H1 (cell line): ENCODE measurements around the gene PARD3. TPM values are rescaled to one million over a fixed set of nuclear protein-coding genes. Genes with fewer than 3 reads are reported as not detected.

Source experiments
- CTCF ChIA-PET: fragments of 300-600 bp; sonication (Branson Sonifier 250); formaldehyde crosslinking; loops from one replicate; lab custom pipeline; 2021; ENCODE audit not compliant: partially characterized antibody; lab: Charles Lee
- POLR2A ChIA-PET: fragments of 300-600 bp; sonication (Branson Sonifier 250); formaldehyde crosslinking; loops from one replicate; lab custom pipeline; 2021; ENCODE audit warnings: inconsistent platforms; ENCODE audit not compliant: partially characterized antibody; lab: Charles Lee
- DNase-seq, 2 experiments: peaks; one replicate each; pipeline versions ENCODE4 v3.0.0 to v3.0.0-alpha.2; 2010 to 2022; ENCODE audit warnings: low spot score in 2 of 2, low read depth in 1 of 2, mixed read lengths in 1 of 2
- FAIRE-seq: peaks from 2 replicates; lab custom pipeline; 2011; peaks lifted over from hg19 to GRCh38; lab: Jason Lieb, UNC
- H2AFZ ChIP-seq: 2 replicates; pipeline ENCODE4 v1.8.1; 2012; ENCODE audit warnings: low read length, inconsistent platforms
- H2AK5ac ChIP-seq: 2 replicates; pipeline ENCODE4 v1.6.1; 2013; ENCODE audit warnings: low read depth, low read length
- H2BK120ac ChIP-seq: replicated peaks from 2 replicates; pipeline ENCODE3; 2013; ENCODE audit warnings: low read depth, low read length, inconsistent platforms
- H2BK12ac ChIP-seq: 2 replicates; pipeline ENCODE4 v1.6.1; 2013; ENCODE audit warnings: low read depth, low read length
- H2BK15ac ChIP-seq: 2 replicates; pipeline ENCODE4 v1.6.1; 2013; ENCODE audit warnings: low read length
- H2BK20ac ChIP-seq: 2 replicates; pipeline ENCODE4 v1.6.1; 2013; ENCODE audit warnings: low read length
- H2BK5ac ChIP-seq: 2 replicates; pipeline ENCODE4 v1.6.1; 2013; ENCODE audit warnings: low read depth, low read length
- H3K14ac ChIP-seq: 2 replicates; pipeline ENCODE4 v1.6.1; 2013; ENCODE audit warnings: inconsistent platforms; ENCODE audit not compliant: insufficient read length
- H3K18ac ChIP-seq: 2 replicates; pipeline ENCODE4 v1.6.1; 2013; ENCODE audit warnings: low read length; ENCODE audit errors: extremely low read depth
- H3K23ac ChIP-seq: 2 replicates; pipeline ENCODE4 v1.6.1; 2013; ENCODE audit warnings: inconsistent platforms; ENCODE audit not compliant: insufficient read length
- H3K23me2 ChIP-seq: 2 replicates; pipeline ENCODE4 v1.6.1; 2013; ENCODE audit warnings: low read depth, low read length
- H3K27ac ChIP-seq: 2 replicates; pipeline ENCODE4 v1.6.1; 2011; ENCODE audit warnings: low read depth, low read length, inconsistent platforms
- H3K27me3 ChIP-seq, 4 experiments: replicated peaks in 1 of 4; 1 replicate in 1 of 4; 2 replicates in 3 of 4; pipeline versions ENCODE4 v1.6.1 to v1.8.1; 2011 to 2013; ENCODE audit warnings: low read length in 3 of 4, mild to moderate bottlenecking in 3 of 4, inconsistent platforms in 2 of 4, mixed read lengths in 2 of 4, moderate library complexity in 1 of 4; ENCODE audit not compliant: control insufficient read depth in 3 of 4, insufficient read depth in 3 of 4; ENCODE audit errors: extremely low read depth in 1 of 4
- H3K36me3 ChIP-seq, 4 experiments: 2 replicates each; pipeline versions ENCODE4 v1.6.1 to v1.8.1; 2011 to 2013; ENCODE audit warnings: mild to moderate bottlenecking in 4 of 4, low read length in 3 of 4, moderate library complexity in 2 of 4, control low read depth in 1 of 4, inconsistent platforms in 1 of 4; ENCODE audit not compliant: insufficient read depth in 4 of 4, control insufficient read depth in 2 of 4
- H3K4ac ChIP-seq: replicated peaks from 2 replicates; pipeline ENCODE3; 2013; ENCODE audit warnings: low read length, low read depth, mixed read lengths, inconsistent platforms; ENCODE audit not compliant: insufficient read length
- H3K4me1 ChIP-seq, 4 experiments: replicated peaks in 1 of 4; 1 replicate in 1 of 4; 2 replicates in 3 of 4; pipeline versions ENCODE4 v1.6.1 to v1.8.1; 2011 to 2013; ENCODE audit warnings: low read length in 3 of 4, inconsistent platforms in 2 of 4, mixed read lengths in 1 of 4; ENCODE audit not compliant: insufficient read depth in 4 of 4, control insufficient read depth in 3 of 4
- H3K4me2 ChIP-seq, 2 experiments: 2 replicates each; pipeline versions ENCODE4 v1.6.1 to v1.8.1; 2011 to 2013; ENCODE audit warnings: low read depth in 2 of 2, low read length in 2 of 2, control low read depth in 1 of 2, inconsistent platforms in 1 of 2, mild to moderate bottlenecking in 1 of 2; ENCODE audit not compliant: insufficient read depth in 1 of 2
- H3K4me3 ChIP-seq, 4 experiments: fragments of 200-600, 300-600 bp in 1 of 4; sonication (generic), shearing (Covaris generic), sonication (Bioruptor Twin) in 1 of 4; 2 replicates each; pipeline versions ENCODE4 v1.5.1 to v1.8.1; 2011 to 2016; ENCODE audit warnings: low read length in 4 of 4, low read depth in 3 of 4, control low read depth in 2 of 4, inconsistent platforms in 2 of 4, mild to moderate bottlenecking in 2 of 4, mixed read lengths in 1 of 4, moderate library complexity in 1 of 4; ENCODE audit not compliant: insufficient read depth in 2 of 4; ENCODE audit errors: extremely low read depth in 1 of 4
- H3K56ac ChIP-seq: replicated peaks from 2 replicates; pipeline ENCODE3; 2013; ENCODE audit warnings: low read depth, mild to moderate bottlenecking, mixed read lengths, low read length, inconsistent platforms; ENCODE audit not compliant: insufficient read length
- H3K79me1 ChIP-seq: 2 replicates; pipeline ENCODE4 v1.6.1; 2013; ENCODE audit warnings: low read depth, low read length, control low read depth
- H3K79me2 ChIP-seq, 2 experiments: 2 replicates each; pipeline versions ENCODE4 v1.6.1 to v1.8.1; 2012 to 2013; ENCODE audit warnings: low read length in 2 of 2, mild to moderate bottlenecking in 2 of 2, inconsistent platforms in 1 of 2; ENCODE audit not compliant: insufficient read depth in 2 of 2, control insufficient read depth in 1 of 2
- H3K9ac ChIP-seq, 4 experiments: replicated peaks in 1 of 4; 1 replicate in 1 of 4; 2 replicates in 3 of 4; pipeline versions ENCODE4 v1.6.1 to v1.8.1; 2011 to 2013; ENCODE audit warnings: low read depth in 3 of 4, low read length in 3 of 4, control low read depth in 2 of 4, mild to moderate bottlenecking in 2 of 4, moderate library complexity in 2 of 4, inconsistent platforms in 1 of 4; ENCODE audit errors: extremely low read depth in 1 of 4
- H3K9me3 ChIP-seq, 2 experiments: 2 replicates each; pipeline versions ENCODE4 v1.6.1 to v1.8.1; 2012 to 2013; ENCODE audit warnings: mild to moderate bottlenecking in 2 of 2, moderate library complexity in 2 of 2, control low read depth in 1 of 2, inconsistent platforms in 1 of 2, low read depth in 1 of 2, low read length in 1 of 2, mixed read lengths in 1 of 2; ENCODE audit not compliant: insufficient read depth in 2 of 2
- H4K20me1 ChIP-seq, 2 experiments: replicated peaks in 1 of 2; 2 replicates each; pipeline versions ENCODE3 to v1.8.1; 2011 to 2013; ENCODE audit warnings: inconsistent platforms in 2 of 2, low read length in 2 of 2, mild to moderate bottlenecking in 1 of 2; ENCODE audit not compliant: insufficient read depth in 2 of 2, control insufficient read depth in 1 of 2
- H4K5ac ChIP-seq: 2 replicates; pipeline ENCODE4 v1.6.1; 2013; ENCODE audit warnings: low read length, low read depth, mixed read lengths, inconsistent platforms; ENCODE audit not compliant: insufficient read length
- H4K8ac ChIP-seq: 2 replicates; pipeline ENCODE4 v1.8.0; 2013; ENCODE audit warnings: mild to moderate bottlenecking, moderate library complexity, low read length, inconsistent platforms; ENCODE audit not compliant: insufficient read depth; ENCODE audit errors: extremely low read depth
- H4K91ac ChIP-seq: replicated peaks from 2 replicates; pipeline ENCODE3; 2013; ENCODE audit warnings: low read length, mixed read lengths, inconsistent platforms; ENCODE audit not compliant: insufficient read length
- BACH1 ChIP-seq: IDR thresholded peaks from 2 replicates; pipeline ENCODE4 v1.6.1; 2012; ENCODE audit warnings: low read length, improper control_type of control experiment
- BCL11A ChIP-seq, 2 experiments: IDR thresholded peaks; one replicate each; pipeline ENCODE4 v1.6.1; 2011; ENCODE audit warnings: low read depth in 2 of 2, low read length in 2 of 2, mild to moderate bottlenecking in 2 of 2
- CTBP2 ChIP-seq: IDR thresholded peaks from 2 replicates; pipeline ENCODE4 v1.7.0; 2011; ENCODE audit warnings: borderline replicate concordance, mild to moderate bottlenecking, moderate library complexity, mixed read lengths, low read length; ENCODE audit not compliant: insufficient read depth, insufficient read length
- FOSL1 ChIP-seq: IDR thresholded peaks from 2 replicates; pipeline ENCODE4 v1.6.1; 2011; ENCODE audit warnings: mild to moderate bottlenecking, low read depth, low read length, moderate library complexity; ENCODE audit not compliant: insufficient read depth
- MAFK ChIP-seq: IDR thresholded peaks from 2 replicates; pipeline ENCODE4 v1.6.1; 2012; ENCODE audit warnings: low read depth, mild to moderate bottlenecking, improper control_type of control experiment, low read length
- POLR2A ChIP-seq, 2 experiments: IDR thresholded peaks; 1 replicate in 1 of 2; 2 replicates in 1 of 2; pipeline ENCODE4 v1.6.1; 2011; ENCODE audit warnings: low read depth in 2 of 2, low read length in 2 of 2, mild to moderate bottlenecking in 2 of 2; ENCODE audit errors: control extremely low read depth in 1 of 2
- POLR2AphosphoS5 ChIP-seq: IDR thresholded peaks from 2 replicates; pipeline ENCODE4 v1.6.1; 2011; ENCODE audit warnings: low read depth, low read length
- POU5F1 ChIP-seq: IDR thresholded peaks from 2 replicates; pipeline ENCODE4 v1.6.1; 2011; ENCODE audit warnings: low read depth, mild to moderate bottlenecking, low read length, moderate library complexity
- SAP30 ChIP-seq: fragments of 300-600 bp; sonication (generic); IDR thresholded peaks from 2 replicates; pipeline ENCODE4 v1.7.1; 2012; ENCODE audit warnings: low read length, moderate library complexity, mild to moderate bottlenecking, inconsistent platforms; ENCODE audit not compliant: insufficient read depth, insufficient replicate concordance
- SUZ12 ChIP-seq: fragments of 200-600 bp; sonication (generic); IDR thresholded peaks from 2 replicates; pipeline ENCODE4 v1.6.1; 2012; ENCODE audit warnings: mild to moderate bottlenecking, inconsistent platforms, low read length, moderate library complexity, mixed read lengths
- TBP ChIP-seq: IDR thresholded peaks from 2 replicates; pipeline ENCODE4 v1.6.1; 2011; ENCODE audit warnings: low read depth, low read length, improper control_type of control experiment
- WGBS, 2 experiments: shearing (Covaris generic) in 1 of 2; methylation state at CpG; one replicate each; pipeline versions ENCODE4 v1.1.6 to v1.1.7; 2013 to 2015; ENCODE audit warnings: low lambda C conversion rate in 2 of 2, mixed read lengths in 2 of 2, inconsistent platforms in 1 of 2, low coverage in 1 of 2, missing lambda C conversion rate in 1 of 2; ENCODE audit not compliant: insufficient replicate concordance in 2 of 2, insufficient coverage in 1 of 2, insufficient read length in 1 of 2; ENCODE audit errors: extremely low coverage in 1 of 2, missing lambda C conversion rate in 1 of 2; 5-methylcytosine and 5-hydroxymethylcytosine counted together
- polyA plus RNA-seq, 7 experiments: library from polyadenylated mRNA; depleted of rRNA in 3 of 7; stranded (reverse) in 5 of 7; unstranded in 2 of 7; fragments of >200 nt in 5 of 7; fragments of 200-250 nt in 2 of 7; gene quantifications; 1 replicate in 5 of 7; 2 replicates in 1 of 7; 4 replicates in 1 of 7; pipeline versions ENCODE4 v1.2.1 to v1.2.3, GENCODE V29; 2011 to 2013; ENCODE audit warnings: missing spikeins in 2 of 7, mixed read lengths in 2 of 7
- total RNA-seq: library from RNA; stranded (reverse); fragmentation: NEBNext Ultra II Directional; extraction: Animal tissue kit (Norgen Biotek cat#: 25700); gene quantifications from 2 replicates; pipeline ENCODE4 v1.2.1, GENCODE V29; 2021
- TF ChIP-seq, protein P1 (sequence below): IDR thresholded peaks from 2 replicates; pipeline ENCODE4 v1.6.1; 2012; ENCODE audit warnings: inconsistent platforms

PARD3 gene
- total and polyA plus RNA-seq, 2 of the 8 experiments (the other 6 are each of a cell fraction or from before 2014, with no cell fraction given), result 19.7 to 49.1 TPM

DNA sequence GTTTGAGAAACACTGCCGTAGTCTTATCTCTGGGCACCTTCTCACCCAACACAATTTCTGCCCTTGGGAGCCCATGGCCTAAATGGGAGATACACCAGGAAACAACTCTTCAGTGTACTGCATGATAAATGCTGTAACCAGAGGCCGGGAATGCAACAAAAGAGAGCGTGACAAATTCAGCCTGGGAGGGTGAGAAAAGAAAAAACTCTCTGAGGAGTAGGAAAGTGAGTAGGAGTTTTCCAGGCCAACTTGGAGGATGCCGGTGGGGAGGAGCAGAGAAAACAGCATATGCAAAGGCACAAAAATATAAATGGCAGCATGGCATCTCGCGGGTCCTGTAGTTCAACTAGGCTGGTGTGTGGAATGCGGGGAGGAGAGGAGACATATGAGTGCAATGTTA, 624.5 kb downstream of the PARD3 start:
- peaks cover 5 to 21% (median 20%) of the 10 kb centered on the region in 4 experiments for H3K4me1 ChIP-seq
- TF ChIP-seq TBP, result no peak
- TF ChIP-seq FOSL1, result no peak
- no peak for TF ChIP-seq BCL11A (IDR thresholded peaks at IDR 0.05; ENCODE audit: low read depth in 2 of 2, low read length in 2 of 2)
- TF ChIP-seq POU5F1, result no peak
- TF ChIP-seq SUZ12, result no peak
- no peak for TF ChIP-seq MAFK
- TF ChIP-seq SAP30, result no peak
- no peak for TF ChIP-seq CTBP2
- TF ChIP-seq, protein P1, sequence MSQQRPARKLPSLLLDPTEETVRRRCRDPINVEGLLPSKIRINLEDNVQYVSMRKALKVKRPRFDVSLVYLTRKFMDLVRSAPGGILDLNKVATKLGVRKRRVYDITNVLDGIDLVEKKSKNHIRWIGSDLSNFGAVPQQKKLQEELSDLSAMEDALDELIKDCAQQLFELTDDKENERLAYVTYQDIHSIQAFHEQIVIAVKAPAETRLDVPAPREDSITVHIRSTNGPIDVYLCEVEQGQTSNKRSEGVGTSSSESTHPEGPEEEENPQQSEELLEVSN, result no peak
- no peak for TF ChIP-seq BACH1
- TF ChIP-seq POLR2AphosphoS5, result no peak
- TF ChIP-seq POLR2A (IDR thresholded peaks at IDR 0.05; ENCODE audit: control extremely low read depth in 1 of 2, low read depth in 2 of 2, low read length in 2 of 2), result no peak

More for the DNA sequence above, 624.5 kb downstream of the PARD3 start:
- H3K14ac ChIP-seq, result no peak overlapping the region
- H3K23ac ChIP-seq, result no peak overlapping the region
- H3K4me3 ChIP-seq, result no peak overlapping the region
- H3K4ac ChIP-seq, result no peak overlapping the region
- H2BK120ac ChIP-seq, result no peak overlapping the region
- no peak overlapping the region for H3K18ac ChIP-seq
- H4K5ac ChIP-seq, result no peak overlapping the region
- WGBS, 2 experiments, result 86% methylated on average over 7 of the region's 7 CpGs; no CpG with 5 or more reads in 1 of the 2 experiments
- no peak overlapping the region for H4K8ac ChIP-seq
- H3K9me3 ChIP-seq, result no peaks in the 10 kb centered on the region
- no peaks in the 10 kb centered on the region for H4K20me1 ChIP-seq
- ChIA-PET CTCF (no interaction called here), POLR2A (no interaction called here)
- H3K27ac ChIP-seq, result no peak overlapping the region
- no peak overlapping the region for H2AK5ac ChIP-seq
- no peaks in the 10 kb centered on the region for H3K79me1 ChIP-seq
- H3K23me2 ChIP-seq, result no peaks in the 10 kb centered on the region
- no peak overlapping the region for H2BK12ac ChIP-seq
- H3K27me3 ChIP-seq, result no peaks in the 10 kb centered on the region
- H2BK5ac ChIP-seq, result no peak overlapping the region
- H3K56ac ChIP-seq, result no peak overlapping the region
- no peaks in the 10 kb centered on the region for H3K79me2 ChIP-seq
- H4K91ac ChIP-seq, result no peak overlapping the region
- H3K9ac ChIP-seq, result no peak overlapping the region; a peak in 2 of 7 replicates
- H2BK20ac ChIP-seq, result no peak overlapping the region
- DNase-seq (no peak), FAIRE-seq (no peak)
- no peak overlapping the region for H2AFZ ChIP-seq
- H3K36me3 ChIP-seq, result no peaks in the 10 kb centered on the region
- no peak overlapping the region for H2BK15ac ChIP-seq
- no peak overlapping the region for H3K4me2 ChIP-seq
